Measurements from ENCODE around the gene FLT3. TPM values are rescaled to one million over a fixed set of nuclear protein-coding genes. Genes with fewer than 3 reads are reported as not detected.

Gene FLT3
- total RNA-seq, 1 donor from 2014 or later, result not detected

DNA sequence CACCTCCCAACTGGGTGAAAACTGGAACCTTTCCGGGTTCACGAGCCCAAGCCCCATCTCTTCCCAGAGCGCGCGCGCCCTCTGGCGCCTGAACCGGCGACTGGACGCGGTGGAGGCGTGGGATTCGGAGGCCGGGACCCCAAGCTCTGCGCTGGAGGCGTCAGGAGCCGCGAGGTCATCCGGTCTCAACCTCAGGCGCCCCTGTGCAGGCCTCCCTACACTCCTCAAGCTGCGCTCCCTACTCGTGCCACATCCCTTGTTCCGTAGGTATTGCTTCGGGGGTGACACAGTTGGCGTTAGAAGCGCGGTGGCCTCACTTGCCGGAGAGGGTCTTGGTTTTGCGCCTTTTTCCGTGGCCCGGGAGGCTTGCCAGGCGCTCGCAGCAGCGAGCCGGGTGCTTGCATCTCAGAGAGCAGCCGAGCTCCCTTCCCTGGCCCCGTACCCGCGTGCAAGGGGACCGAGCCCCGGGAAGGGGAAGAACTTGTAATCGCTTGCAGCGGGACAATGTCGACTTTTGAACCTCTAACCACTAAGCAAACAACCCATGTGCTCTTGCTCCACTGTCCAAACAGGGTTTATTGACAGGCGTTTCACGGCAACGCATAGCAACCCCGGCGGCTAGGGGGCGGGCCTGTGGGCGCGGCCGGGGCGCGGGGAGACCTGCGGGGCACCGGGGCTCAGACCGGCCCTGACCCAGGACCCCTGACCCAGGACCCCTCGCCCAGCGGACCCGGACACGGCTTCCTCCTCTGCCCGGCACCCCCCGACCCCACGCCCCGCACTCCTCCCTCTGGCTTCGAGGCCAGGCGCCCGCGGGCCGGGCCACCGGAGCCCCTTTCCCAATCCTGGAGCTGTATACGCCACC is 139.8 kb downstream of the FLT3 start:
- peak; percentile 83 for DNase-seq (ENCODE audit: low spot score)
- no peak overlapping the region for H3K27ac Mint-ChIP-seq (ENCODE audit: unreplicated experiment)
- H3K4me1 Mint-ChIP-seq (ENCODE audit: unreplicated experiment), result peaks cover 14% of the 10 kb centered on the region
- no peaks in the 10 kb centered on the region for H3K36me3 Mint-ChIP-seq (ENCODE audit: low read depth, unreplicated experiment)
- H3K27me3 Mint-ChIP-seq (ENCODE audit: unreplicated experiment), result peaks cover 36% of the 10 kb centered on the region
- H3K9me3 Mint-ChIP-seq (ENCODE audit: unreplicated experiment), result no peaks in the 10 kb centered on the region
- peak overlapping the region; percentile 78 for H3K4me3 Mint-ChIP-seq (ENCODE audit: unreplicated experiment)
- TF ChIP-seq, protein P1, sequence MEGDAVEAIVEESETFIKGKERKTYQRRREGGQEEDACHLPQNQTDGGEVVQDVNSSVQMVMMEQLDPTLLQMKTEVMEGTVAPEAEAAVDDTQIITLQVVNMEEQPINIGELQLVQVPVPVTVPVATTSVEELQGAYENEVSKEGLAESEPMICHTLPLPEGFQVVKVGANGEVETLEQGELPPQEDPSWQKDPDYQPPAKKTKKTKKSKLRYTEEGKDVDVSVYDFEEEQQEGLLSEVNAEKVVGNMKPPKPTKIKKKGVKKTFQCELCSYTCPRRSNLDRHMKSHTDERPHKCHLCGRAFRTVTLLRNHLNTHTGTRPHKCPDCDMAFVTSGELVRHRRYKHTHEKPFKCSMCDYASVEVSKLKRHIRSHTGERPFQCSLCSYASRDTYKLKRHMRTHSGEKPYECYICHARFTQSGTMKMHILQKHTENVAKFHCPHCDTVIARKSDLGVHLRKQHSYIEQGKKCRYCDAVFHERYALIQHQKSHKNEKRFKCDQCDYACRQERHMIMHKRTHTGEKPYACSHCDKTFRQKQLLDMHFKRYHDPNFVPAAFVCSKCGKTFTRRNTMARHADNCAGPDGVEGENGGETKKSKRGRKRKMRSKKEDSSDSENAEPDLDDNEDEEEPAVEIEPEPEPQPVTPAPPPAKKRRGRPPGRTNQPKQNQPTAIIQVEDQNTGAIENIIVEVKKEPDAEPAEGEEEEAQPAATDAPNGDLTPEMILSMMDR (IDR thresholded peaks at IDR 0.05; ENCODE audit: unreplicated experiment), result peak; percentile 54

DNA sequence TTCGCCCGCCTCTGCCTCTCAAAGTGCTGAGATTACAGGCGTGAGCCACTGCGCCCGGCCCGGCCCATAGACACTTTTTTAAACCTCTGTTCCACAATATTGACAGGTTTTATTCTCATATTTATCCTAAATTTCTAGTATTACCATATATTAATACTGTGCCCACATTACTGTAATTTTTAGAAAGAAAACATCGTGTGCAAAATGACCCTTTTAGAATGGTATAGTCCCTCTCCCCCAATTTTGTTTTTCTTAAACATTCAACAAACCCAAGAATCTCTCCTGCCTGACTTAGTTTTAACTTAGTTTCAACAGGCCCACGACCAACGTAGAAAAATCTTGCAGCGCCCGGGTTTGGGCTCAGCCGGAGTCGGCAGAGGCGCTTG is 140.4 kb downstream of the FLT3 start:
- TF ChIP-seq, protein P1 (IDR thresholded peaks at IDR 0.05; ENCODE audit: unreplicated experiment), result no peak
- DNase-seq (ENCODE audit: low spot score), result no peak
- Mint-ChIP-seq H3K36me3 (ENCODE audit: low read depth, unreplicated experiment) (no peaks in the 10 kb centered on the region), H3K27me3 (ENCODE audit: unreplicated experiment) (peaks cover 31% of the 10 kb centered on the region), H3K27ac (ENCODE audit: unreplicated experiment) (no peak overlapping the region), H3K4me1 (ENCODE audit: unreplicated experiment) (peaks cover 12% of the 10 kb centered on the region), H3K4me3 (ENCODE audit: unreplicated experiment) (peak overlapping the region; percentile 78), H3K9me3 (ENCODE audit: unreplicated experiment) (no peaks in the 10 kb centered on the region)

DNA sequence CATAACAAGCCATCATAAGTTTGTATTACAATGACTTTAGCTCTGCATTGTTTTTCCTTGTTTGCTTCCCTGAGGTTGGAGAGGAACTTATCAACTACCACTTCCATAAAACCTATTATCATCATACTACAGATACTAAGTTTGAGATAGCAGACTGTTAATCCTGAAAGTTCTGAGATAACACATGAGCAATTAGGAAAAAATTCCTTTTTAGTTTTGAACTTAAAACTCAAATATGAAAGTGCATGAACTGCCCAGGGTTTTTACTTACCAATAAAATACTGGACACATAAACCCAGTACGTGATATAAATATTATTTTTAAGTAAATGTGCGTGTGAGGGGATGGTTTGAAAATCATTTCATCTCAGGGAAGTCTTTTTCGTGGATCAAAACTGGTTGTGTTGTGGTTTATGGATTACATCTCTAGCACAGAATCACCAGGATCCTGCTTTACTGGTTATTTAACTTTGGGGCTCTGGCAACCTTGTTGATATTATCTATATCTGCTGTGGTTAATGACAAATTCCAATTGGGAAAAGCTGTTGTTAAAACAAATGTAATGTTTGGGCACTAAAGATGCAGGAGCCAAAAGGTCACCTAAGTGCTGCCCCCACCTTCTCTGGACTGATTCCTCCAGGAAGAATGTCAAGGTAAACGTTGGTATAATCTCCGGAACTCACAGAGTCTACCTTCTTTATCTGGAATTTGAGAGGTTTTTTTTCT is 143.6 kb downstream of the FLT3 start:
- Mint-ChIP-seq H3K4me1 (ENCODE audit: unreplicated experiment) (peaks cover 12% of the 10 kb centered on the region), H3K36me3 (ENCODE audit: low read depth, unreplicated experiment) (no peaks in the 10 kb centered on the region), H3K4me3 (ENCODE audit: unreplicated experiment) (no peak overlapping the region), H3K27ac (ENCODE audit: unreplicated experiment) (no peak overlapping the region), H3K9me3 (ENCODE audit: unreplicated experiment) (no peaks in the 10 kb centered on the region), H3K27me3 (ENCODE audit: unreplicated experiment) (peaks cover 20% of the 10 kb centered on the region)
- TF ChIP-seq, protein P1 (IDR thresholded peaks at IDR 0.05; ENCODE audit: unreplicated experiment), result no peak
- DNase-seq (ENCODE audit: low spot score), result no peak

DNA sequence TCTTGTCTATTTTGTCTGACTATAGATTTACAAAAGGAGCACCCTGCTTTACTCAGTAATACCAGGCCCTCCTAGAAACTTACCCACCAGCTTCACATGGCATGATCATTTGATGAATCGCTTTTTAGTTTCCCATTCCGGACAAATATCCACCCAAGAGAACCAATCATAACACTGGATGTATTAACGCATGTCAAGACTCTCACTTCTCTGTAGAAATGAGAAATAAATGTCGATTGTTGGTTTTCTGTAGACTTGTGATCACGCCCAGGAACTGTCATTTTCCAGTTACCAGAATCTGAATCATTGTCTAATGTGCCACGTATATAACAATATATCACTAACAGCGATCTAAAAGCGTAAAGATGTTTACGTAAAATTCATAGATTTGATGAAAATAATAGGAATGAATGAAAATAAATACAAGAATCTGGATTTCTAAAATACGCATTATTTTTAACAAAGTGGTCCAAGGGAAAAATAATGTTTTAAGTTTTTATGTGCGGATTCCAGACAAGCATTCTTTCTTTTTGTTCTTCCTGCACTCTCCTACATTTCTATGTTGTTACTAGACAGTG is 145.3 kb downstream of the FLT3 start:
- Mint-ChIP-seq H3K9me3 (ENCODE audit: unreplicated experiment) (no peaks in the 10 kb centered on the region), H3K36me3 (ENCODE audit: low read depth, unreplicated experiment) (no peaks in the 10 kb centered on the region), H3K4me1 (ENCODE audit: unreplicated experiment) (peaks cover 9% of the 10 kb centered on the region), H3K4me3 (ENCODE audit: unreplicated experiment) (no peak overlapping the region), H3K27me3 (ENCODE audit: unreplicated experiment) (peaks cover 17% of the 10 kb centered on the region), H3K27ac (ENCODE audit: unreplicated experiment) (no peak overlapping the region)
- no peak for DNase-seq (ENCODE audit: low spot score)
- TF ChIP-seq, protein P1 (IDR thresholded peaks at IDR 0.05; ENCODE audit: unreplicated experiment), result no peak

All from endothelial cell (in vitro differentiated cells).